ENCODE data around the gene XPO6.

XPO6 gene

GRCh38 chr16:28064150-28064549 is 147.6 kb downstream of the XPO6 start:
- no peak for DNase-seq (ENCODE audit: low read depth, low spot score)

DNA sequence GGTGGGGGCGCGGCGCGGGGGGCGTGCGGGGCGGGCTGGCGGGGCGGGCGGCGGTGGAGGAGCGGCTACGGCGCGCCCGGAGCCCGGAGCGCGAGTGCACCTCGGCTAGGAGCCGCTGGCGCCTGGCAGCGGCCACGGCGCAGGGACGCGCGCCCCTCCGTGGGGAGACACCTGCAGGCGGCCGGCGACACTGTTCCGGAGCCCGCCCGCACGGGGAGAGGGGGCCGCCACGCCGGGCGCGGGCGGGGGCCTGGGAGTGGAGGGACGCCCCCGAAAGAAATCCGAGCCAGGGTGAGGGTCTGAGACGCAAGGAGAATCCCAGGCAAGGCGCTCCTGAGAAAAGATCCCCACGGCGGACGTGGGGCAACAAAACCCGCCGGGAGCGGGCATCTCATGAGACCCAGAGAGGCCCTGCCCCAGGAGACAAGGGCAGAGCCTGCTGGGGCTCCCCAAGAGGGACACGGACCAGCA is 148.1 kb downstream of the XPO6 start, which contains the start of gene GSG1L:
Gene GSG1L (minus strand): TSS at position 124 of the 471 bp plus-strand sequence. CDS start 290 bp downstream, outside the sequence.
- DNase-seq (ENCODE audit: low read depth, low spot score): peak; percentile 49

DNA sequence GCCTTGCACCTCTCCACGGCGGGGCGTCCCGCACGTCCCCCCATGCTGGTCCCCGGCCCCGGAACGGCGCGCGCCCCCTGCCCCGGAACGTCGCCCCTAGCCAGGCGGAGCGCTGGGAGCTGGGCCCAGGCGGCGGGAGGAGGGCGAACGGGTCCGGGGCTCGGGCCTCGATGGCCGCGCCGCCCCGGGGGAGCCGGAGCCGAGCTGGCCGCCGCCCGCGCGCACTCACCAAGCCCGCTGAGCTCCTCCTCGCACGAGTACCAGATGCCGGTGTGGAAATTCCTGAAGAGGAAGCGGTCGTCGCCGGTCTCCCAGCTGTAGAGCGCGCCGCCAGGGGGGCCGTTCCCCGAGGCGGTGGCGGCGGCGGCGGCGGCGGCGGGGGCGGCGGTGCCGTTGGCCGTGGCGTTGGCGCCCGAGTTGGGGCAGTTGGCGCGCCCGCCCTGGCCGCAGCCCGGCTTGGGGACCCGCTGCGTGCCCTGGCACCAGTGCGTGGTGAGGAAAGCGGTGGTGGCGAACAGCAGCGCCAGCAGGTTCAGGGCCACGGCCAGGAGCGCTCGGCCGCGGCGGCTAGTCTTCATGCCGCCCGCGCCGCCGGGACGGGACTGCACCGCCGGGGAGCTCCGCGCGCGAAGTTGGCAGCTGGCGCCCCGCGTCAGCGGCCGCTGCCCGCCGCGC is 148.8 kb downstream of the XPO6 start:
- DNase-seq (ENCODE audit: low read depth, low spot score): peak; percentile 59

- DNase-seq (ENCODE audit: low read depth, low spot score): no peak
These were observed 149.4 kb downstream of the XPO6 start for GRCh38 chr16:28062261-28062846.

- no peak for DNase-seq (ENCODE audit: low read depth, low spot score)
These were observed 150.2 kb downstream of the XPO6 start for GRCh38 chr16:28061352-28062101.

DNA sequence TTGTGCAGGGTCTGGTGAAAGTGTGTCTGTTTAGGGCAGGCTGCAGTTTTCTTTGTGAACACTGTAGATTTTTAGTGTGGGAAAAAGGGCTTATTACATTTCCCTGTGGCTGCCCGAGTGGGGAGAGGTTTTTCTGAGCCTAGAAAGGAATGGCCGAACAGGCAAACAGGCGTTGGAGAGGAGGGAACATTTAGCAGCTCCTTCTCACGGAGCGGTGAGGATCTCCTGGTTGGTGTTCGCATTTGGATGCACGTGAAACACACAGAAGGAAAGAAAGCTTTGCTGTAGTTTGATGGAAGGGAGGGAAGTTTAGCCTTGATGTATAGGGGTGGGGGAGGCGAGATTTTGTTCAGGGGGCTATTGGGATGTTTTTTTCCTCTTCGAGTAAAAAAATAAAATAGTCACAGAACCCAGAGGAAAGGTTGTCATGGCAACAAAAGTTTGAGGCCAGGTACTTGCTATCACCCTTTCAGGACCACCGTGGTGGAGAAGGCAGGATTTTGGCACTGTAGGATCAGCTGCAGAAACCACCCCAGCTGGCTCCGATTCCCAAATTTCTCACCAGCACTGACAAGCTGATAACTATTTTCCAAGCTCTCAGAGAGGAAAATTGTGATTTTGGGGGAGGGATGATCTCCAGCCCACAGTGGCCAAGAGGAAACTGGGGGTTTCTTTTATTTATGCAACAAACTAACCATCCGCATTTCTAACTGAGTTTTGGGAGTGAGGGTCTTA is 151.8 kb downstream of the XPO6 start:
- DNase-seq (ENCODE audit: low read depth, low spot score): no peak

- no peak for DNase-seq (ENCODE audit: low read depth, low spot score)
These were observed 152.8 kb downstream of the XPO6 start for GRCh38 chr16:28058839-28059589.

DNA sequence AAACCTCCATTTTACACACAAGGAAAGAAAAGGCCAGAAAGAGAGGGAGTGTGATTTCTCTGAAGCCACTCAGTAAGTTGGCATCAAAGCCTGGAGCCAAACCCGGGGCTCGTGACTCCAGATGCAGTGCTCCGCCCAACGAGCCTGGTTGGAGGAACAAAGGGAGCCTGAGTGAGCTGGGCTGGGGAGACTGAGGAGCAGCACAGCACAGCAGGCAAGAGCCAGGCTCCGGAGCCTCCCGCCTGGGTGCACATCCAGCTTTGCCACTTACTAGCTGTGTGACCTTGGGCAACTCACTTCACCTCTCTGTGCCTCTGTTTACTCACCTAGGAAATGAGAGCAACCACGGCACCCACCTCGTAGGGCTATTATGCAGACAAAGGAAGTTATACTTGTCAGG is 153.8 kb downstream of the XPO6 start:
- DNase-seq (ENCODE audit: low read depth, low spot score): no peak

GRCh38 chr16:28053461-28053860 is 158.3 kb downstream of the XPO6 start:
- no peak for DNase-seq (ENCODE audit: low read depth, low spot score)

GRCh38 chr16:28052274-28053128 is 159.3 kb downstream of the XPO6 start:
- DNase-seq (ENCODE audit: low read depth, low spot score): no peak

DNA sequence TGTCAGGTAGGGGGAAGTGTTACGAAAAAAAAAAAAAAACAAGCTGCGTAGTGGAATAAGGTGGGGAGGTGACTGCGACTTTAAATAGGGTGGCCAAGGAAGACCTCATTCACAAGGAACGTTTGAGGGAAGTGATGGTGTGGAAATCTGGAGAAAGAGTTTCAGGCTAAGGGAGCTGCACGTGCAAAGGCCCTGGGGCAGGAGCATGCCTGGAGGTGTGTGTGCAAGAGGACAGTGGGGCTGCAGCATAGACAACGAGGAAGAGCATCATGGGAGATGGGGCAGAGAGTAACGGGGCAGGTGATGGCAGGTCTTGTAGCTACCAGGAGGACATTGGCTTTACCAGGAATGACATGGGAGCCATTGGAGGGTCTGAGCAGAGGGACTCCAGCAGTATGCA is 160.3 kb downstream of the XPO6 start:
- no peak for DNase-seq (ENCODE audit: low read depth, low spot score)

All from astrocyte of the hippocampus (primary cell).